Esophagus muscularis mucosa (tissue), 4 donors: ENCODE results near the gene MATN3. TPM values are rescaled to one million over a fixed set of nuclear protein-coding genes. Genes with fewer than 3 reads are reported as not detected.
A peak's percentile ranks its signal among the peaks of the same experiment; 100 is the strongest.

Experiments used
- DNase-seq: peaks from one replicate; pipeline ENCODE4 v3.0.0-alpha.2; 2017; ENCODE audit errors: extremely low spot score
- H3K27ac ChIP-seq, 4 donors: fragments of 200-600 bp; sonication (generic); replicated peaks in 1 of 4; 1 replicate in 3 of 4; 2 replicates in 1 of 4; pipeline ENCODE4 v1.5.1; 2016 to 2019; ENCODE audit warnings: mild to moderate bottlenecking in 1 of 4
- H3K27me3 ChIP-seq, 4 donors: fragments of 200-600 bp; sonication (generic); one replicate each; pipeline versions ENCODE4 v1.5.1 to v1.6.0; 2016 to 2019
- H3K36me3 ChIP-seq, 4 donors: fragments of 200-600 bp; sonication (generic); one replicate each; pipeline ENCODE4 v1.5.1; 2016 to 2019
- H3K4me1 ChIP-seq, 4 donors: fragments of 200-600 bp; sonication (generic); one replicate each; pipeline ENCODE4 v1.5.1; 2016 to 2019
- H3K4me3 ChIP-seq, 4 donors: fragments of 200-600 bp; sonication (generic); 1 replicate in 2 of 4; 2 replicates in 2 of 4; pipeline ENCODE4 v1.5.1; 2016 to 2019; ENCODE audit warnings: mild to moderate bottlenecking in 4 of 4, moderate library complexity in 1 of 4
- H3K9me3 ChIP-seq, 4 donors: fragments of 200-600 bp; sonication (generic); 1 replicate in 3 of 4; 2 replicates in 1 of 4; pipeline ENCODE4 v1.5.1; 2016 to 2019
- CTCF ChIP-seq, 3 experiments: fragments of 200-600 bp in 2 of 3; fragments of 450-650 bp in 1 of 3; sonication (generic) in 2 of 3; IDR thresholded peaks; one replicate each; pipeline ENCODE4 v1.5.1; 2017 to 2019; ENCODE audit warnings: antibody characterized with exemption in 3 of 3, mild to moderate bottlenecking in 2 of 3, moderate library complexity in 1 of 3
- EP300 ChIP-seq: sonication (generic); formaldehyde crosslinking; IDR thresholded peaks from one replicate; pipeline ENCODE4 v1.6.1; 2017; ENCODE audit warnings: antibody characterized with exemption
- POLR2A ChIP-seq: fragments of 450-650 bp; IDR thresholded peaks from one replicate; pipeline ENCODE4 v1.6.1; 2017; ENCODE audit warnings: antibody characterized with exemption, moderate library complexity, mild to moderate bottlenecking, low read depth
- POLR2AphosphoS5 ChIP-seq, 2 donors: sonication (generic); formaldehyde crosslinking; IDR thresholded peaks; one replicate each; pipeline ENCODE4 v1.6.1; 2017; ENCODE audit warnings: antibody characterized with exemption in 2 of 2
- WGBS: methylation state at CpG from one replicate; pipeline ENCODE4 v1.1.5; 2018; 5-methylcytosine and 5-hydroxymethylcytosine counted together
- intact Hi-C: fragments of 100-400 bp; cut with DNase I; formaldehyde crosslinking; loops from one replicate; pipeline ENCODE4 v1.15.1; 2023
- total RNA-seq, 4 donors: library from RNA; depleted of rRNA; stranded (reverse); fragments of >200 nt; gene quantifications; one replicate each; pipeline versions ENCODE4 v1.1.0 to v1.2.1, GENCODE V29; 2016

Gene MATN3
- total RNA-seq, 4 donors from 2014 or later: 0.66 to 1.3 (median 0.82) TPM

GRCh38 chr2:19988600-19988999 is 23.9 kb downstream of the MATN3 start:
- intact Hi-C loops: no loop called here
- Histone ChIP-seq H3K4me1 (peaks cover 15 to 22% (median 20%) of the 10 kb centered on the region in 4 donors), H3K27me3 (no peaks in the 10 kb centered on the region), H3K27ac (no peak overlapping the region), H3K36me3 (peaks cover 0 to 8% (median 0%) of the 10 kb centered on the region in 4 donors), H3K4me3 (peak overlapping the region in 2 of 4 donors; percentile 67 to 81), H3K9me3 (no peaks in the 10 kb centered on the region)
- TF ChIP-seq CTCF (IDR thresholded peaks at IDR 0.05) (no peak), EP300 (no peak), POLR2AphosphoS5 (IDR thresholded peaks at IDR 0.05) (no peak), POLR2A (no peak)
- 64% methylated on average over 2 of the region's 2 CpGs for WGBS
- no peak for DNase-seq

- Histone ChIP-seq H3K4me3 (no peak overlapping the region), H3K27me3 (no peaks in the 10 kb centered on the region), H3K27ac (no peak overlapping the region), H3K36me3 (peaks cover 0 to 8% (median 0%) of the 10 kb centered on the region in 4 donors), H3K9me3 (no peaks in the 10 kb centered on the region), H3K4me1 (peaks cover 15 to 22% (median 20%) of the 10 kb centered on the region in 4 donors)
- intact Hi-C loops: no loop called here
- TF ChIP-seq CTCF (IDR thresholded peaks at IDR 0.05) (no peak), POLR2A (no peak), POLR2AphosphoS5 (IDR thresholded peaks at IDR 0.05) (no peak), EP300 (no peak)
- no peak for DNase-seq
- 95% methylated on average over 5 of the region's 5 CpGs for WGBS
These were observed 24.5 kb downstream of the MATN3 start for GRCh38 chr2:19987936-19988335.

- 76% methylated on average over 1 of the region's 1 CpG for WGBS
- no peak for DNase-seq
- Histone ChIP-seq H3K27me3 (no peaks in the 10 kb centered on the region), H3K4me1 (no peaks in the 10 kb centered on the region), H3K4me3 (no peak overlapping the region), H3K9me3 (no peaks in the 10 kb centered on the region), H3K27ac (no peak overlapping the region), H3K36me3 (peaks cover 0 to 44% (median 7%) of the 10 kb centered on the region in 4 donors)
- intact Hi-C loops: no loop called here
- TF ChIP-seq EP300 (no peak), POLR2A (no peak), POLR2AphosphoS5 (IDR thresholded peaks at IDR 0.05) (no peak), CTCF (IDR thresholded peaks at IDR 0.05) (no peak)
These were observed 30.2 kb downstream of the MATN3 start for GRCh38 chr2:19982268-19982667.

GRCh38 chr2:19979932-19980331 is 32.5 kb downstream of the MATN3 start:
- TF ChIP-seq CTCF (IDR thresholded peaks at IDR 0.05) (no peak), POLR2A (no peak), EP300 (no peak), POLR2AphosphoS5 (IDR thresholded peaks at IDR 0.05) (no peak)
- 80% methylated on average over 1 of the region's 1 CpG for WGBS
- DNase-seq: no peak
- Histone ChIP-seq H3K4me3 (no peak overlapping the region), H3K36me3 (peaks cover 0 to 55% (median 15%) of the 10 kb centered on the region in 4 donors), H3K4me1 (no peaks in the 10 kb centered on the region), H3K27me3 (no peaks in the 10 kb centered on the region), H3K9me3 (no peaks in the 10 kb centered on the region), H3K27ac (no peak overlapping the region)
- intact Hi-C loops: no loop called here

GRCh38 chr2:19973466-19973865 is 39.0 kb downstream of the MATN3 start:
- H3K36me3 ChIP-seq: peaks cover 8 to 54% (median 27%) of the 10 kb centered on the region in 4 donors
- DNase-seq: no peak
- no peak for TF ChIP-seq EP300
- no peak for TF ChIP-seq POLR2A
- TF ChIP-seq POLR2AphosphoS5 (IDR thresholded peaks at IDR 0.05): no peak
- intact Hi-C loops: no loop called here
- H3K27me3 ChIP-seq: no peaks in the 10 kb centered on the region
- H3K4me1 ChIP-seq: no peaks in the 10 kb centered on the region
- H3K27ac ChIP-seq: no peak overlapping the region
- 90% methylated on average over 8 of the region's 8 CpGs for WGBS
- H3K4me3 ChIP-seq: no peak overlapping the region
- H3K9me3 ChIP-seq: no peaks in the 10 kb centered on the region
